Hair follicle dermal papilla cell (primary cell): ENCODE data around the gene MRPL4. TPM values are rescaled to one million over a fixed set of nuclear protein-coding genes. Genes with fewer than 3 reads are reported as not detected.
A peak's percentile ranks its signal among the peaks of the same experiment; 100 is the strongest.

ENCODE experiments used
- small RNA-seq: library from RNA; depleted of rRNA; stranded (forward); fragments of <200 nt; gene quantifications from one replicate; pipeline ENCODE3, GENCODE V24; 2012
- total RNA-seq: library from RNA; depleted of rRNA; stranded (reverse); fragments of >200 nt; gene quantifications from 2 replicates; pipeline ENCODE4 v1.2.3, GENCODE V29; 2012

The MRPL4 gene
- 45.6 and 59.9 TPM in 2 replicates for total RNA-seq

GRCh38 chr19:10251792-10252694 lies at the start of gene MRPL4:
MRPL4 (plus strand) TSS chr19:10252214; CDS start chr19:10252254, 40 bp downstream.

GRCh38 chr19:10230861-10231611 lies 21.0 kb upstream of the MRPL4 start, which contains the start of gene S1PR2:
S1PR2 (minus strand) TSS chr19:10231331; CDS start chr19:10224905, 6,426 bp downstream.

GRCh38 chr19:10270616-10271394 lies 18.8 kb downstream of the MRPL4 start, which contains the start of gene ICAM1:
ICAM1 (plus strand) TSS chr19:10271120; CDS start chr19:10271160, 40 bp downstream.

GRCh38 chr19:10286803-10287737 lies 35.1 kb downstream of the MRPL4 start, which contains the start of gene ICAM4:
ICAM4 (plus strand) TSS chr19:10286955; CDS start chr19:10287013, 58 bp downstream.

GRCh38 chr19:10289836-10290356 lies 37.9 kb downstream of the MRPL4 start, which contains the start of gene ICAM5:
ICAM5 (plus strand) TSS chr19:10289952; CDS start chr19:10290044, 92 bp downstream.

GRCh38 chr19:10309423-10309822 lies 57.4 kb downstream of the MRPL4 start, which contains the start of gene ZGLP1:
ZGLP1 (minus strand) TSS chr19:10309815.

Small RNA genes within 50 kb of the gene (small RNA-seq; reads per million reads assigned to genes)
- gene AC011511.1 (not detected), gene MIR4322 (1.5 reads per million, percentile 35 among the genes with 10 or more reads in this experiment)

Other genes with a start within 250 kb of the MRPL4 start
- 37.6 and 67.5 TPM in 2 replicates for gene COL5A3, start 241.7 kb upstream of the MRPL4 start, total RNA-seq
- gene RDH8, start 238.7 kb upstream of the MRPL4 start, total RNA-seq = not detected in 2 replicates
- 36.5 and 36.8 TPM in 2 replicates for gene SHFL, start 165.9 kb upstream of the MRPL4 start, total RNA-seq
- gene ANGPTL6, start 149.5 kb upstream of the MRPL4 start, total RNA-seq = not detected in 2 replicates
- gene PPAN, start 145.9 kb upstream of the MRPL4 start, total RNA-seq = 33.8 and 38.9 TPM in 2 replicates
- gene P2RY11, start 140.5 kb upstream of the MRPL4 start, total RNA-seq = 3.8 and 3.9 TPM in 2 replicates
- gene EIF3G, start 132.3 kb upstream of the MRPL4 start, total RNA-seq = 213 and 274 TPM in 2 replicates
- 28.9 and 36.7 TPM in 2 replicates for gene DNMT1, start 57.3 kb upstream of the MRPL4 start, total RNA-seq
- gene S1PR2, start 20.9 kb upstream of the MRPL4 start, total RNA-seq = 32.9 and 33.5 TPM in 2 replicates
- 9.2 and 25.2 TPM in 2 replicates for gene ICAM1, start 18.9 kb downstream of the MRPL4 start, total RNA-seq
- 0.24 and 0.32 TPM in 2 replicates for gene ICAM4, start 34.7 kb downstream of the MRPL4 start, total RNA-seq
- gene ICAM5, start 37.7 kb downstream of the MRPL4 start, total RNA-seq = 1.5 TPM in 1 of 2 replicates, not detected in the other
- gene ZGLP1, start 57.6 kb downstream of the MRPL4 start, total RNA-seq = 0.81 and 1.8 TPM in 2 replicates
- 14.1 and 16.0 TPM in 2 replicates for gene FDX2, start 63.8 kb downstream of the MRPL4 start, total RNA-seq
- gene RAVER1, start 81.3 kb downstream of the MRPL4 start, total RNA-seq = 12.0 and 14.6 TPM in 2 replicates
- gene ICAM3, start 87.4 kb downstream of the MRPL4 start, total RNA-seq = 1.3 and 2.6 TPM in 2 replicates
- 50.0 and 77.2 TPM in 2 replicates for gene TYK2, start 128.4 kb downstream of the MRPL4 start, total RNA-seq
- gene CDC37, start 151.3 kb downstream of the MRPL4 start, total RNA-seq = 114 and 132 TPM in 2 replicates
- 7.4 and 8.6 TPM in 2 replicates for gene PDE4A, start 168.3 kb downstream of the MRPL4 start, total RNA-seq